Measurements from ENCODE around the gene RNF227.
"Not testable (repeated sequence)": the region's sequence is repeated elsewhere in the genome, so short reads cannot be mapped to it uniquely, and the experiment has no call there.

Gene RNF227

DNA sequence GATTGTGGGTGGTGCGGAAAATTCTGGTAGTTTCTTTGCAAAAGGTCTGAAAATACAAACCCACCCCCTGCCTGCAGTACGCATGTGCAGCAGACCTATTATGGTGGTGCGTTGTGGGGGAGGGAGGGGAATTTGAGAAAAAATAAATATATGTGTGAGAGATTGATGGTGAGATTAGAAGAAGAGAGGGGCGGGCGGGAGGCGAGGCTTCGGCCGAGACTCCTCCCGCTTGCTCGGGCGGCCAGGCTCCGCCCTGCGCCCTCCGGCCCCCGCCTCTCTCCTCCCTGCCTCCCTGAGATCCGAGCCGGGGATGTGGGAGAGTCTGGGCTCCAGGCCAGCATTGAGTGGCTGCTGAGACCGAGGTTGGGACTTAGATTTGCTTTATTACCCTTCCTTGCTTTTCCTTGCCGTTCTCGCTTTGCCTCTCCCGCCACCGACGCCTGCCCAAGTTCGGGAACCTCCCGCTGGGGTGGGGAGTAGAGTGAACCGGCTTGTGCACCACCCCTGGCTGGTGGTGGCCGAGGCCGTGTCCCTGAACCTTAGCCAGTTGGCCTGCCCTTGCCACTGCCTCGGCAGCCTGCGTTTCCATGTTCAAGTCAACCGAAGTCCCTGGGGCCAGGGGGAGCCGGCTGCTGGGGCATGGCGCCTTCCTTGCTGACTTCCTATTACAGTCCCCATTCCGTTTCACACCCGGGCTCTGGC lies 28.5 kb downstream of the RNF227 start:
- DNase-seq, result peak; percentile 81

GRCh38 chr17:7887038-7887481 lies 29.0 kb downstream of the RNF227 start:
- DNase-seq, result no peak

- peak in 1 of 2 experiments; percentile 47 for DNase-seq
Observed at GRCh38 chr17:7886227-7887037, 29.7 kb downstream of the RNF227 start.

- peak in 1 of 2 experiments; percentile 52 for DNase-seq
Observed at GRCh38 chr17:7885367-7886226, 30.5 kb downstream of the RNF227 start.

GRCh38 chr17:7884581-7885366 lies 31.3 kb downstream of the RNF227 start:
- DNase-seq, result no peak

- no peak for DNase-seq
Observed at GRCh38 chr17:7883781-7884386, 32.2 kb downstream of the RNF227 start.

- no peak for DNase-seq
Observed at GRCh38 chr17:7882629-7883028, 33.5 kb downstream of the RNF227 start.

- DNase-seq, result no peak
Observed at GRCh38 chr17:7882068-7882467, 34.0 kb downstream of the RNF227 start.

DNA sequence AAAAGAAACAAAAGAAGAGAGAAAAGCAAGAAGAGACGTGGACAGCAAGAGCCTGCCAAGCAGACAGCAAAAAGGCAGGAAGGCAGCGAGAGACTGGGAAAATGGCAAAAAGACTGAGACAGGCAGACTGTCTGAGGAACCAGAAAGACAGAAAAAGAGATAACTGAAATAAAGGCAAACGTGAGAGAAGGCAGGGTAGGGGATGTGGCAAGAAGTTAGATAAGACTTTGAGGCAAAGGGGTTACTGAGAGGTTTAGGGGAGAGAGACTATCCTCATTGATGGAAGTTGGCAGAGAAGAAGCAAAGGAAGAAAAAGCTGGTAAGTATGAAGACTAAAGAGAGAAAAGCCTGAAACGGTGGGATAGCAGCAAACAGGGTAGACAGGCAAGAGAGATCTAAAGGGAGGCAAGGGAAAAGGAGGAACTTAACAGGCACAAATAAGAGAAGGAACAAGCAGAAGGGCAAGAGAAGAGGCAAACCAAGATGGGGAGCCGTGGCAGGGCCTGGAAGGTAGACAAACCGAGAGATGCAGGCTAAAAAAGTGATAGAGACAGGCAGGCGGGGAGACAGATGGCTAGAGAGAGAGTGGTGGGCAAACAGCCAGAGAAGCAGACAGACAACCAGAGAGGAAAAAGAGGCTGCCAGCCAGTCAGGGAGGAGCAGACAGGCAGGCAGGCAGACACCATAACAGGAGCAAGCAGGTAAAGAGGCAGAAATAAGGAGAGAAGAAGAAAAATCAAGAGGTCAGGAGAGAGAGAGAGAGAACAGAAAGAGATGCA lies 34.6 kb downstream of the RNF227 start:
- DNase-seq, result no peak

DNA sequence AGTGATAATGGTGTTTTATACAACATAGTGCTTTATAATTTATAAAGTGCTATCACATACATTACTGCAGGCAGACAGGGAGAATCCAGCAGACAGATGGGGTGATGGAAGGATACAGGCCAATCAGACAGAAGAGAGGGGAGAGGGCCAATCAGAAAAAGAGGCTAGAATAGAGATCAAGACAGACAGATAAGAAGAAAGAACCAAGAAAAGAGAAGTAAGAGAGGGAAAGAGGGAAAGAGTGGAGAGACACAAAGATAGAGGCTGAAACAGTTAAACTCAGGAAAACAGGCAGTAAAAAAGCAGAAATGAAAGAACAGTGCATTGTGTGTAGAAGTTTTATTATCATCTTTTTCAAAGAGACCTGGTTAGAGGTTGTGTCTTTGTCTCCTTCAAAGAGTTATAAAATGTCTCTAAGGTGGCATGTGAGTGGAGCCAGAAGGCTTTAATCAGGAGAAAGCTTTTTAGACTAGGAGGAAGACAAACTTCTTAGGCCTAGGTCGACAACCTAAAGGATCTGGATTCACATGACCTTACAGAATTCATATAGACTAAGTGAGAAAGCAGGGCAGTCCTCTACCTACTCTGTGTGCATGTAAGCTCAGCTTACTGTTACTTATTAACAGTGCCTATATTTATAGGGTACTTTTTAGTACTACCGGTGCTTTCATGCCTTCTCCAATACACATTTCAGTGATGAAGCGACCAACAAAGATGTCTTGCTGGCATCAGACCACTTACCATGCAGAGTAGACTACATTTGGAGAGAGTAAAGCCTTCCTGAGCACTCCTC lies 35.8 kb downstream of the RNF227 start:
- no peak for DNase-seq

DNA sequence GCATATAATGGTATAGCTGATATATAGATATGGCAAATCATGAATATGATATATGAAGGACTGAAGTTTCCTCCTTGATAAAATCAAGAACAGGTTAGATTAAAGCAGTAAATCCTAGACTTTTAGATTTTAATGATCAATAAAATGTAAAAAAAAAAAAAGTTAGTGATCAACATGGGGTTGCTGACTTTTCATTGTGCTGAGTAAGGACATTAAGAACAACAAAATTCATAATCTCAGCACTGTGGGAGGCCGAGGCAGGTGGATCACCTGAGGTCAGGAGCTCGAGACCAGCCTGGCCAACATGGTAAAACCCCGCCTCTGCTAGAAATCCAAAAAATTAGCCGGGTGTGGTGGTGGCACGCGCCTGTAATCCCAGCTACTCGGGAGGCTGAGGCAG lies 37.9 kb downstream of the RNF227 start:
- no peak for DNase-seq

DNA sequence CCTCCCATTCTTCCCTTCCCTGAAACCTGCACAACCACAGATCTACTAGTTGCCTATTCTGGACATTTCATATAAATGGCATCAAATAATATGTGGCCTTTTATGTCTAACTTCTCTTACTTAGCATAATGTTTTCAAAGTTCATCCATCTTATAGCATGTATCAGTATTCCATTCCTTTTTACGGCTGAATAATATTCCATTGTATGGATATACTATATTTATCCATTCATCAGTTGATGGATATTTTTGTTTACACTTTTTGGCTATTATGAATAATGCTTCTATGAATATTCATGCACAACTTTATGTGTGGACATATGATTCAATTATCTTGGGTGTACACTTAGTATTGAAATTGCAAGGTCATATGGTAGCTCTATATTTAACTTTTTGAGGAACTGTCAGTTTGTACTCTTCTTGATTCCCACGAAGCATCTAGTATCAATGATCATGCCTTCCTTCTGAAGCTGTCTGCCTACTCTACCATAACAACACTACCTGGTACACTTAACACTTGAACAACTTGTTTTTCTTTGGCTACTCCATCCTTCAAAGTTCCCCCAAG lies 40.2 kb downstream of the RNF227 start:
- DNase-seq, result no peak

DNA sequence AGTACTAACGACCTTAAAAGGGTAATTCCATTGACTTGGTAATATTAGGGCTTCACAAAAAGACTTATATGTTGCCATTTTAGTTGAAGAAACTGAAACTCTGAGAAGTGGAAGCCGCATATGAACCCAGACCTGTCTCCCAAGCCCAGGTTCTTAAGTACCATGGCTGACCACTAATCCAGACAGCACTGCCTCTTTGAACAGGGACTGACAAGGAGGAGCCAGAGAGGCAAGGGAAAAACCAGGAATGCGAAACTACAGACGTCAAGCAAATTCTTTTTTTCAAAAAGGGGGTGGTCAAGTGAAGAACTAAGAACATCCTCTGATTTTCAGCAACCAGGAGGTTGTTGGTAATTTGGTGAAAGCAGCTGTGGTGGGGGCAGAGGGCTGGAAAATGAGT lies 43.0 kb downstream of the RNF227 start:
- DNase-seq, result no peak

GRCh38 chr17:7867881-7868329 lies 48.2 kb downstream of the RNF227 start:
- DNase-seq, result no peak

DNA sequence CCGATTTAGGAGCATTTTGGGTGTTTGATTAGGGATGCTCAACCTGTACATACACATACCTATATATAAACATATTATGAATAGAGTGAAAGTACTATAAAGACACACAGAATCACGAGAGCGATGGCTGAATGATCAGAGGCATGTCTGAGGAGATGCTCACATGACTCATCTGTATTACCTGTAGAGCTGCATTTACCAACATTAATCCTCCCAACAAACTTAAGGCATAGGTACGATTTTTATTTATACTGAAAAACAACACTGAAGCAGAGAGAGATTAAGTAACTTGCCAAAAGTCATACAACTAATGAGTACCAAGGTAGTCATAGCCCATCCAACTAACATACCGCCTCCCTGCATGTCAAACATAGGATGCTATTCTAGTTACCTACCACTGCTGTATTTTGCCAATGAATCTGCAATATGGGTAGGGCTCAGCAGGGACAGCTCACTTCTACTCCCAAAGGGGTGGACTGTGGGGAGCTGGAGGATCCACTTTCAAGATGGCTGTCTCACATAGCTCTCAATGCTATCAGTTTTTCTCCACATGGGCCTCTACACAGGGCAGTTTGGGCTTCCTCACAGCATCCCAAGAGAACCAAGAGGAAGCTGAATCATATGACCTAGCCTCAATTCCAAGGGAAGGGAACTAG lies 51.0 kb downstream of the RNF227 start:
- no peak for DNase-seq

- not testable (repeated sequence) for DNase-seq
Observed at GRCh38 chr17:7864384-7864783, 51.7 kb downstream of the RNF227 start.
